Osteocyte (in vitro differentiated cells): ENCODE results near the gene TIMM10B. TPM values are rescaled to one million over a fixed set of nuclear protein-coding genes. Genes with fewer than 3 reads are reported as not detected.

Experiments
- DNase-seq: peaks from one replicate; pipeline ENCODE4 v3.0.0; 2021; ENCODE audit warnings: mixed read lengths; ENCODE audit not compliant: unreplicated experiment; ENCODE audit errors: extremely low spot score
- H3K27ac Mint-ChIP-seq: one replicate; pipeline ENCODE4 v1.8.0; 2021; ENCODE audit warnings: mild to moderate bottlenecking, mixed read lengths; ENCODE audit not compliant: unreplicated experiment
- H3K27me3 Mint-ChIP-seq: one replicate; pipeline ENCODE4 v1.8.0; 2021; ENCODE audit warnings: mixed read lengths; ENCODE audit not compliant: unreplicated experiment
- H3K36me3 Mint-ChIP-seq: one replicate; pipeline ENCODE4 v1.8.0; 2021; ENCODE audit warnings: mixed read lengths; ENCODE audit not compliant: unreplicated experiment
- H3K4me1 Mint-ChIP-seq: one replicate; pipeline ENCODE4 v1.8.0; 2021; ENCODE audit warnings: mixed read lengths; ENCODE audit not compliant: unreplicated experiment
- H3K4me3 Mint-ChIP-seq: one replicate; pipeline ENCODE4 v1.8.0; 2021; ENCODE audit warnings: mild to moderate bottlenecking, moderate library complexity, mixed read lengths; ENCODE audit not compliant: unreplicated experiment
- H3K9me3 Mint-ChIP-seq: one replicate; pipeline ENCODE4 v1.8.0; 2021; ENCODE audit warnings: mixed read lengths; ENCODE audit not compliant: unreplicated experiment
- CTCF ChIP-seq: fragments of 200-600 bp; sonication (generic); IDR thresholded peaks from 2 replicates; pipeline ENCODE4 v1.5.0; 2021; ENCODE audit warnings: antibody characterized with exemption, mild to moderate bottlenecking, moderate library complexity
- total RNA-seq: library from RNA; stranded (reverse); gene quantifications from 2 replicates; pipeline ENCODE4 v1.2.1, GENCODE V29; 2021

Gene TIMM10B
- total RNA-seq, 1 donor from 2014 or later = 27.0 TPM

- TF ChIP-seq CTCF = no peak
- no peak for DNase-seq
- Mint-ChIP-seq H3K27ac (no peak overlapping the region), H3K4me1 (no peaks in the 10 kb centered on the region), H3K9me3 (no peaks in the 10 kb centered on the region), H3K36me3 (peaks cover 10% of the 10 kb centered on the region), H3K27me3 (no peaks in the 10 kb centered on the region), H3K4me3 (no peak overlapping the region)
These were observed 8.0 kb downstream of the TIMM10B start for GRCh38 chr11:6489306-6489705.

GRCh38 chr11:6497069-6497839 lies 16.0 kb downstream of the TIMM10B start, which contains the start of gene DNHD1:
DNHD1 (plus strand) TSS chr11:6497280; CDS start chr11:6498216, 936 bp downstream.
- H3K4me3 Mint-ChIP-seq = no peak within 1 kb of the TSS
- no peak for DNase-seq

GRCh38 chr11:6498121-6498520 lies 16.8 kb downstream of the TIMM10B start:
- Mint-ChIP-seq H3K9me3 (no peaks in the 10 kb centered on the region), H3K27ac (no peak overlapping the region), H3K36me3 (peaks cover 13% of the 10 kb centered on the region), H3K4me3 (no peak overlapping the region), H3K4me1 (peaks cover 6% of the 10 kb centered on the region), H3K27me3 (no peaks in the 10 kb centered on the region)
- DNase-seq = no peak
- TF ChIP-seq CTCF = no peak

More at GRCh38 chr11:6497069-6497839, 16.0 kb downstream of the TIMM10B start, which contains the start of gene DNHD1:
- Mint-ChIP-seq H3K9me3 (no peaks in the 10 kb centered on the region), H3K36me3 (peaks cover 12% of the 10 kb centered on the region), H3K27me3 (no peaks in the 10 kb centered on the region), H3K4me1 (peaks cover 6% of the 10 kb centered on the region), H3K27ac (no peak within 1 kb of the TSS)
- no peak for TF ChIP-seq CTCF

- peaks cover 6% of the 10 kb centered on the region for H3K4me1 Mint-ChIP-seq
- peaks cover 12% of the 10 kb centered on the region for H3K36me3 Mint-ChIP-seq
- no peak for TF ChIP-seq CTCF
- no peak overlapping the region for H3K4me3 Mint-ChIP-seq
- H3K27ac Mint-ChIP-seq = no peak overlapping the region
- no peaks in the 10 kb centered on the region for H3K27me3 Mint-ChIP-seq
- no peak for DNase-seq
- no peaks in the 10 kb centered on the region for H3K9me3 Mint-ChIP-seq
These were observed 17.2 kb downstream of the TIMM10B start for GRCh38 chr11:6498544-6498943.

GRCh38 chr11:6502382-6502781 lies 21.1 kb downstream of the TIMM10B start:
- Mint-ChIP-seq H3K4me3 (no peak overlapping the region), H3K27ac (no peak overlapping the region), H3K27me3 (no peaks in the 10 kb centered on the region), H3K36me3 (peaks cover 4% of the 10 kb centered on the region), H3K4me1 (peaks cover 8% of the 10 kb centered on the region), H3K9me3 (no peaks in the 10 kb centered on the region)
- DNase-seq = no peak
- no peak for TF ChIP-seq CTCF
